ENCODE results near the gene G6PC3. TPM values are rescaled to one million over a fixed set of nuclear protein-coding genes. Genes with fewer than 3 reads are reported as not detected.
"Not testable (repeated sequence)": the region's sequence is repeated elsewhere in the genome, so short reads cannot be mapped to it uniquely, and the experiment has no call there.

The G6PC3 gene
- total RNA-seq, 1 donor from 2014 or later = 37.5 TPM

DNA sequence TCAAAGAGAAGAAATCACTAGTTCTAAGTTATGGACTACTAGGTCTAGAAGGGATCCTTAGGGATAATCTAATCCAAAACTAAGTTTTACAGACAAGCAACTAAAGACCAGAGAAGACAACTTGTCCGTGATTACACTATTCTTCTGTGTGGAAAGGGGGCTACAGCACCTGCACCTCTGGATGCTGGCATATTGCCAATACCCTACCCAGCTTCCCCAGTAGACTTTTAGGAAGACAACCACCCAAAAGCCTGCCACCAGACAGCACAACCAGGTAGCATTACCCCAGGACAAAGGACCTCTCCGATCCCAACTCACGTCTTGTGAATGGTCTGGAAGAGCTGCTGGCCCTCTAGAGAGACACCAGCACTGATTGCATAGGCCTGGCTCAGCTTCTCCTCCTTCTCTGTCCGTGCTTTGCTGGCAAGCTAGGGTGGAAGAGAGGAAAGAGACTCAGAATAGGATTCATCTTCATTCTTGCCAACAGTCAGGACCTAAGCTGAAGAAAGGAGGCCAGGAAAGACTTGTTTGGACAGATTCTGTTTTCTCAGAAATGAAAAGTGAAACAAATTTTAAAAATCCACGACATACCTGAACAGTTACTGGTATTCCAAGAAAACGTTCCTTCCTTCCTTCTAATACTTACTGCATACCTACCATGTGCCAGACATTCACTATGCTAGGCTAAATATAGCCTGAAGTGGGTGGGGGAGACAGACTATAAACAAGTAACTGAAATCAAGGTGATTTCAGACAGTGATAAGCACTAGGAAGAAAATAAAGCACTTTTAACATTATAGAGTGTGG, 30.5 kb upstream of the G6PC3 start:
- no peak overlapping the region for H3K4me3 ChIP-seq (ENCODE audit: low read depth, low read length)
- H3K27me3 ChIP-seq (ENCODE audit: control insufficient read depth, insufficient read depth, low read length) = no peaks in the 10 kb centered on the region
- no peak for TF ChIP-seq CTCF (IDR thresholded peaks at IDR 0.05; ENCODE audit: insufficient read depth, low read length, poor library complexity, severe bottlenecking)
- no peak for DNase-seq (ENCODE audit: low read depth)
- peaks cover 1% of the 10 kb centered on the region for H3K36me3 ChIP-seq (ENCODE audit: control insufficient read depth, insufficient read depth, low read length)

- no peak for DNase-seq (ENCODE audit: low read depth)
- TF ChIP-seq CTCF (IDR thresholded peaks at IDR 0.05; ENCODE audit: insufficient read depth, low read length, poor library complexity, severe bottlenecking) = no peak
- peaks cover 3% of the 10 kb centered on the region for H3K36me3 ChIP-seq (ENCODE audit: control insufficient read depth, insufficient read depth, low read length)
- H3K4me3 ChIP-seq (ENCODE audit: low read depth, low read length) = no peak overlapping the region
- H3K27me3 ChIP-seq (ENCODE audit: control insufficient read depth, insufficient read depth, low read length) = no peaks in the 10 kb centered on the region
Measured at GRCh38 chr17:44043272-44043696, 27.3 kb upstream of the G6PC3 start.

- Histone ChIP-seq H3K27me3 (ENCODE audit: control insufficient read depth, insufficient read depth, low read length) (no peaks in the 10 kb centered on the region), H3K4me3 (ENCODE audit: low read depth, low read length) (no peak overlapping the region), H3K36me3 (ENCODE audit: control insufficient read depth, insufficient read depth, low read length) (peaks cover 3% of the 10 kb centered on the region)
- DNase-seq (ENCODE audit: low read depth) = no peak
- TF ChIP-seq CTCF (IDR thresholded peaks at IDR 0.05; ENCODE audit: insufficient read depth, low read length, poor library complexity, severe bottlenecking) = no peak
Measured at GRCh38 chr17:44044071-44044470, 26.5 kb upstream of the G6PC3 start.

DNA sequence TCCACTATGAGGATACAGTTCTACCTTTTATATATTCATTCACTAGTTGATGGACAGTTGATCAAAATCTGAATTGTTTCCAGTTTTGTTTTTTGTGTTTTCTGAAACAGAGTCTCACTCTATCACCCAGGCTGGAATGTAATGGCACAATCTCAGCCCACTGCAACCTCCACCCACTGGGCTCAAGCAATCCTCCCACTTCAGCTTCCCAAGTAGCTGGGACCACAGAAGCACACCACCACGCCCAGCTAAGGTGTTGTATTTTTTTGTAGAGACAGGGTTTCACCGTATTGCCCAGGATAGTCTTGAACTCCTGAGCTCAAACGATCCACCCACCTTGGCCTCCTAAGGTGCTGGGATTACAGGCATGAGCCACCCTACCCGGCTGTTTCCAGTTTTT, 25.0 kb upstream of the G6PC3 start:
- Histone ChIP-seq H3K36me3 (ENCODE audit: control insufficient read depth, insufficient read depth, low read length) (peaks cover 2% of the 10 kb centered on the region), H3K4me3 (ENCODE audit: low read depth, low read length) (no peak overlapping the region)
- no peak for TF ChIP-seq CTCF (IDR thresholded peaks at IDR 0.05; ENCODE audit: insufficient read depth, low read length, poor library complexity, severe bottlenecking)

GRCh38 chr17:44046893-44047292, 23.6 kb upstream of the G6PC3 start:
- not testable (repeated sequence) for H3K4me3 ChIP-seq (ENCODE audit: low read depth, low read length); DNase-seq (ENCODE audit: low read depth); H3K27me3 ChIP-seq (ENCODE audit: control insufficient read depth, insufficient read depth, low read length); H3K36me3 ChIP-seq (ENCODE audit: control insufficient read depth, insufficient read depth, low read length)

More for the DNA sequence above, 25.0 kb upstream of the G6PC3 start:
- no peaks in the 10 kb centered on the region for H3K27me3 ChIP-seq (ENCODE audit: control insufficient read depth, insufficient read depth, low read length)
- no peak for DNase-seq (ENCODE audit: low read depth)

DNA sequence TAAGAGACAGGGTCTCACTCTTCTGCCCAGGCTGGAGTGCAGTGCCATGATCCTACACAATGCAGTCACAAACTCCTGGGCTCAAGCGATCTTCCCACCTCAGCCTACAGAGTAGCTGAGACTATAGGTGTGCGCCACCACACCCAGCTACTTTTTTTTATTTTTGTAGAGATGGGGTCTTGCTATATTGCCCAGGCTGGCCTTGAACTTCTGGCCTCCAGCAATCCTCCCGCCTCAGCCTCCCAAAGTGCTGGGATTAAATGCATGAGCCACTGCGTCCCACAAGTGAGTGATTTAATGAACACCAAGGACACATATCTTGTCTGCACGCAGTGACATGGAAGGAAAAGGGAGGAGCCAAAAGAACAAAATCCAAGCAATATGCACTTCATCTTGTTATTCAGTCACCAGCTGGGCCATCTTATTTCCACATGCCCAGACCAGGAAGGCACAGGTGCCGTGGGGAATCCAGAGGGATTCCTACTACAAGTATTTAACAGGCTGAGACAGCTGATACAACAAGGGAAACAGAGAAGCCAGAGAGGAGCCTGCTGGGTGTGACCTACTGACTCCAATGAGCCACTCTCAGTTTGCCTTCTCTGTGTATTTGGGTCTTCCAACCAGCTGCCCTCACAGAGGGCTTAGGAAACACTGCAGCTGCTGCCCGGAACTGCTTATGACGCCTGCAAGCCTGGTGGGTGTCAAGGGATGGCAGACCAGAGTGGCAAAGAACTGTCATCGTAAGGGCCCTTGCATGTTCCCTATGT, 21.1 kb upstream of the G6PC3 start:
- TF ChIP-seq CTCF (IDR thresholded peaks at IDR 0.05; ENCODE audit: insufficient read depth, low read length, poor library complexity, severe bottlenecking) = no peak
- Histone ChIP-seq H3K27me3 (ENCODE audit: control insufficient read depth, insufficient read depth, low read length) (no peaks in the 10 kb centered on the region), H3K4me3 (ENCODE audit: low read depth, low read length) (no peak overlapping the region), H3K36me3 (ENCODE audit: control insufficient read depth, insufficient read depth, low read length) (peaks cover 2% of the 10 kb centered on the region)
- no peak for DNase-seq (ENCODE audit: low read depth)

Data from kidney epithelial cell (primary cell).